K562 (cell line): ENCODE results near the gene MALAT1. TPM values are rescaled to one million over a fixed set of nuclear protein-coding genes. Genes with fewer than 3 reads are reported as not detected.

Source experiments
- E2F3 ChIP-seq: fragments of 250-450 bp; sonication (Bioruptor Pico); IDR thresholded peaks from 2 replicates; pipeline ENCODE4 v1.4.0; 2020; ENCODE audit warnings: mild to moderate bottlenecking
- FOXK1 ChIP-seq: sonication (generic); formaldehyde crosslinking; IDR thresholded peaks from 2 replicates; pipeline ENCODE4 v1.8.0; 2022; ENCODE audit warnings: missing genetic modification reagents, mild to moderate bottlenecking, borderline replicate concordance
- FOXP4 ChIP-seq: sonication (generic); formaldehyde crosslinking; IDR thresholded peaks from 2 replicates; pipeline ENCODE4 v1.8.0; 2022; ENCODE audit warnings: mild to moderate bottlenecking, missing genetic modification reagents, borderline replicate concordance
- L3MBTL2 ChIP-seq: fragments of 450-650 bp; IDR thresholded peaks from 2 replicates; pipeline ENCODE4 v1.6.1; 2016; ENCODE audit warnings: mild to moderate bottlenecking, moderate library complexity
- NR2C2 ChIP-seq, 2 experiments: fragments of 200-800 bp in 1 of 2; sonication (Bioruptor generic) in 1 of 2; sonication (generic) in 1 of 2; formaldehyde crosslinking in 1 of 2; IDR thresholded peaks; 2 replicates each; pipeline versions ENCODE4 v1.6.1 to v1.8.0; 2016 to 2022; ENCODE audit warnings: mild to moderate bottlenecking in 1 of 2, missing compliant biosample characterization in 1 of 2, missing genetic modification characterization in 1 of 2, missing genetic modification reagents in 1 of 2
- PHTF2 ChIP-seq: fragments of 250-450 bp; sonication (Bioruptor Pico); IDR thresholded peaks from 2 replicates; pipeline ENCODE4 v1.5.0; 2021; ENCODE audit warnings: mild to moderate bottlenecking
- SOX6 ChIP-seq: fragments of 450-650 bp; IDR thresholded peaks from 2 replicates; pipeline ENCODE4 v1.6.1; 2014; ENCODE audit warnings: mild to moderate bottlenecking
- SREBF1 ChIP-seq: fragments of 150-350 bp; IDR thresholded peaks from 2 replicates; pipeline ENCODE4 v1.6.1; 2014; ENCODE audit warnings: antibody characterized with exemption, low read depth, low read length, borderline replicate concordance
- ZKSCAN1 ChIP-seq: fragments of 150-350 bp; IDR thresholded peaks from 2 replicates; pipeline ENCODE4 v1.6.1; 2016; ENCODE audit warnings: low read depth, low read length
- ZKSCAN8 ChIP-seq: fragments of 200-800 bp; sonication (Bioruptor generic); IDR thresholded peaks from 2 replicates; pipeline ENCODE4 v1.6.1; 2016; ENCODE audit warnings: missing genetic modification characterization, missing compliant biosample characterization
- polyA plus RNA-seq, 8 experiments: library from polyadenylated mRNA; depleted of rRNA in 4 of 8; stranded (reverse) in 5 of 8; unstranded in 3 of 8; fragments of >200 nt; fragmentation: Nextera tagmentation in 2 of 8; fragmentation: Illumina TruSeq in 1 of 8; extraction: Ambion mirVana in 2 of 8; extraction: Trizol in 1 of 8; gene quantifications; 2 replicates each; pipeline versions ENCODE4 v1.2.1 to v1.2.3, GENCODE V29; 2011 to 2014; ENCODE audit warnings: inconsistent platforms in 1 of 8, missing spikeins in 1 of 8
- total RNA-seq, 7 experiments: library from RNA; depleted of rRNA in 6 of 7; stranded (reverse); fragments of >200 nt in 6 of 7; fragmentation: Illumina TruSeq in 2 of 7; extraction: Trizol in 2 of 7; gene quantifications; 2 replicates each; pipeline versions ENCODE4 v1.2.1 to v1.2.3, GENCODE V29; 2011 to 2021; ENCODE audit warnings: low replicate concordance in 1 of 7
- TF ChIP-seq, protein P1 (sequence below): fragments of 450-650 bp; IDR thresholded peaks from 2 replicates; pipeline ENCODE4 v1.6.1; 2017; ENCODE audit warnings: mild to moderate bottlenecking, moderate library complexity
- TF ChIP-seq, protein P2 (sequence below): fragments of 250-450 bp; sonication (Bioruptor Pico); IDR thresholded peaks from 2 replicates; pipeline ENCODE4 v1.5.0; 2020; ENCODE audit warnings: mild to moderate bottlenecking, borderline replicate concordance
- TF ChIP-seq, protein P3 (sequence below): fragments of 250-450 bp; sonication (Bioruptor Pico); IDR thresholded peaks from 2 replicates; pipeline ENCODE4 v1.8.0; 2021; ENCODE audit warnings: borderline replicate concordance, mild to moderate bottlenecking, moderate library complexity; ENCODE audit not compliant: poor library complexity, severe bottlenecking
- TF ChIP-seq, protein P4 (sequence below): fragments of 450-650 bp; formaldehyde crosslinking; IDR thresholded peaks from 2 replicates; pipeline ENCODE4 v1.4.0; 2020; ENCODE audit warnings: mild to moderate bottlenecking, moderate library complexity
- TF ChIP-seq, protein P5 (sequence below), 3 experiments: IDR thresholded peaks in 2 of 3; conservative IDR thresholded peaks in 1 of 3; 2 replicates each; pipeline ENCODE4 v1.5.1; 2011 to 2012; ENCODE audit warnings: low read length in 3 of 3, mild to moderate bottlenecking in 3 of 3, control low read depth in 2 of 3, improper control_type of control experiment in 1 of 3, inconsistent platforms in 1 of 3, low read depth in 1 of 3, mixed read lengths in 1 of 3, moderate library complexity in 1 of 3; ENCODE audit not compliant: insufficient read depth in 2 of 3

MALAT1 gene
- total and polyA plus RNA-seq, 9 of the 15 experiments (the other 6 are each of a cell fraction or from before 2014, with no cell fraction given) = 363 to 8,715 (median 2,351) TPM

GRCh38 chr11:65540290-65541092 is 41.6 kb downstream of the MALAT1 start (continued):
- TF ChIP-seq ZKSCAN8 (no peak), FOXP4 (CRISPR knock-in tag) (no peak; the same call in 1 of the 2 replicates), SOX6 (peak; percentile 8; the same call in 1 of the 2 replicates), NR2C2 (CRISPR knock-in tag; IDR thresholded peaks at IDR 0.05) (peak; percentile 75), NR2C2 (tag; IDR thresholded peaks at IDR 0.05) (peak; percentile 90), SREBF1 (no peak), ZKSCAN1 (no peak; the same call in 1 of the 2 replicates), E2F3 (CRISPR knock-in tag) (peak; percentile 64; the same call in 1 of the 2 replicates), FOXK1 (CRISPR knock-in tag) (no peak), PHTF2 (CRISPR knock-in tag) (no peak), L3MBTL2 (peak; percentile 75)
- TF ChIP-seq, protein P1, sequence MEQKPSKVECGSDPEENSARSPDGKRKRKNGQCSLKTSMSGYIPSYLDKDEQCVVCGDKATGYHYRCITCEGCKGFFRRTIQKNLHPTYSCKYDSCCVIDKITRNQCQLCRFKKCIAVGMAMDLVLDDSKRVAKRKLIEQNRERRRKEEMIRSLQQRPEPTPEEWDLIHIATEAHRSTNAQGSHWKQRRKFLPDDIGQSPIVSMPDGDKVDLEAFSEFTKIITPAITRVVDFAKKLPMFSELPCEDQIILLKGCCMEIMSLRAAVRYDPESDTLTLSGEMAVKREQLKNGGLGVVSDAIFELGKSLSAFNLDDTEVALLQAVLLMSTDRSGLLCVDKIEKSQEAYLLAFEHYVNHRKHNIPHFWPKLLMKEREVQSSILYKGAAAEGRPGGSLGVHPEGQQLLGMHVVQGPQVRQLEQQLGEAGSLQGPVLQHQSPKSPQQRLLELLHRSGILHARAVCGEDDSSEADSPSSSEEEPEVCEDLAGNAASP = no peak
- TF ChIP-seq, protein P2, sequence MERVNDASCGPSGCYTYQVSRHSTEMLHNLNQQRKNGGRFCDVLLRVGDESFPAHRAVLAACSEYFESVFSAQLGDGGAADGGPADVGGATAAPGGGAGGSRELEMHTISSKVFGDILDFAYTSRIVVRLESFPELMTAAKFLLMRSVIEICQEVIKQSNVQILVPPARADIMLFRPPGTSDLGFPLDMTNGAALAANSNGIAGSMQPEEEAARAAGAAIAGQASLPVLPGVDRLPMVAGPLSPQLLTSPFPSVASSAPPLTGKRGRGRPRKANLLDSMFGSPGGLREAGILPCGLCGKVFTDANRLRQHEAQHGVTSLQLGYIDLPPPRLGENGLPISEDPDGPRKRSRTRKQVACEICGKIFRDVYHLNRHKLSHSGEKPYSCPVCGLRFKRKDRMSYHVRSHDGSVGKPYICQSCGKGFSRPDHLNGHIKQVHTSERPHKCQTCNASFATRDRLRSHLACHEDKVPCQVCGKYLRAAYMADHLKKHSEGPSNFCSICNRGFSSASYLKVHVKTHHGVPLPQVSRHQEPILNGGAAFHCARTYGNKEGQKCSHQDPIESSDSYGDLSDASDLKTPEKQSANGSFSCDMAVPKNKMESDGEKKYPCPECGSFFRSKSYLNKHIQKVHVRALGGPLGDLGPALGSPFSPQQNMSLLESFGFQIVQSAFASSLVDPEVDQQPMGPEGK (CRISPR knock-in tag) = no peak
- TF ChIP-seq, protein P3, sequence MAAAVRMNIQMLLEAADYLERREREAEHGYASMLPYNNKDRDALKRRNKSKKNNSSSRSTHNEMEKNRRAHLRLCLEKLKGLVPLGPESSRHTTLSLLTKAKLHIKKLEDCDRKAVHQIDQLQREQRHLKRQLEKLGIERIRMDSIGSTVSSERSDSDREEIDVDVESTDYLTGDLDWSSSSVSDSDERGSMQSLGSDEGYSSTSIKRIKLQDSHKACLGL = no peak
- TF ChIP-seq, protein P4, sequence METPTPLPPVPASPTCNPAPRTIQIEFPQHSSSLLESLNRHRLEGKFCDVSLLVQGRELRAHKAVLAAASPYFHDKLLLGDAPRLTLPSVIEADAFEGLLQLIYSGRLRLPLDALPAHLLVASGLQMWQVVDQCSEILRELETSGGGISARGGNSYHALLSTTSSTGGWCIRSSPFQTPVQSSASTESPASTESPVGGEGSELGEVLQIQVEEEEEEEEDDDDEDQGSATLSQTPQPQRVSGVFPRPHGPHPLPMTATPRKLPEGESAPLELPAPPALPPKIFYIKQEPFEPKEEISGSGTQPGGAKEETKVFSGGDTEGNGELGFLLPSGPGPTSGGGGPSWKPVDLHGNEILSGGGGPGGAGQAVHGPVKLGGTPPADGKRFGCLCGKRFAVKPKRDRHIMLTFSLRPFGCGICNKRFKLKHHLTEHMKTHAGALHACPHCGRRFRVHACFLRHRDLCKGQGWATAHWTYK (CRISPR knock-in tag) = peak; percentile 66; the same call in 1 of the 2 replicates
- TF ChIP-seq, protein P5, sequence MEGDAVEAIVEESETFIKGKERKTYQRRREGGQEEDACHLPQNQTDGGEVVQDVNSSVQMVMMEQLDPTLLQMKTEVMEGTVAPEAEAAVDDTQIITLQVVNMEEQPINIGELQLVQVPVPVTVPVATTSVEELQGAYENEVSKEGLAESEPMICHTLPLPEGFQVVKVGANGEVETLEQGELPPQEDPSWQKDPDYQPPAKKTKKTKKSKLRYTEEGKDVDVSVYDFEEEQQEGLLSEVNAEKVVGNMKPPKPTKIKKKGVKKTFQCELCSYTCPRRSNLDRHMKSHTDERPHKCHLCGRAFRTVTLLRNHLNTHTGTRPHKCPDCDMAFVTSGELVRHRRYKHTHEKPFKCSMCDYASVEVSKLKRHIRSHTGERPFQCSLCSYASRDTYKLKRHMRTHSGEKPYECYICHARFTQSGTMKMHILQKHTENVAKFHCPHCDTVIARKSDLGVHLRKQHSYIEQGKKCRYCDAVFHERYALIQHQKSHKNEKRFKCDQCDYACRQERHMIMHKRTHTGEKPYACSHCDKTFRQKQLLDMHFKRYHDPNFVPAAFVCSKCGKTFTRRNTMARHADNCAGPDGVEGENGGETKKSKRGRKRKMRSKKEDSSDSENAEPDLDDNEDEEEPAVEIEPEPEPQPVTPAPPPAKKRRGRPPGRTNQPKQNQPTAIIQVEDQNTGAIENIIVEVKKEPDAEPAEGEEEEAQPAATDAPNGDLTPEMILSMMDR (IDR thresholded peaks at IDR 0.05 in 2 of 3, conservative IDR thresholded peaks at IDR 0.05 in 1 of 3; ENCODE audit: insufficient read depth in 2 of 3, low read depth in 1 of 3, low read length in 3 of 3) = peak; percentile 88 to 94 (median 92)
